ENCODE results near the gene HIF1A. TPM values are rescaled to one million over a fixed set of nuclear protein-coding genes. Genes with fewer than 3 reads are reported as not detected.

HIF1A gene
- total and polyA plus RNA-seq, 2 donors (not counting 3 experiments of a cell fraction or from before 2014, with no cell fraction given), result 58.3 to 179 TPM

- H4K20me1 ChIP-seq (replicated peaks; ENCODE audit: control insufficient read depth, extremely low read depth, insufficient read depth, low read length), result peaks cover 6% of the 10 kb centered on the region
- dilution Hi-C loops (cut with MboI; ENCODE audit: extremely low pct_ligation_motif_present, low sequenced_read_pairs), result no loop called here
Measured at GRCh38 chr14:61724133-61724532, 28.8 kb downstream of the HIF1A start.

More at GRCh38 chr14:61724133-61724532, 28.8 kb downstream of the HIF1A start:
- no TSS peak for BruUV-seq (replicated peaks)
- TF ChIP-seq MAX (IDR thresholded peaks at IDR 0.05; ENCODE audit: insufficient read depth, insufficient read length) (no peak), POLR2AphosphoS5 (IDR thresholded peaks at IDR 0.05; ENCODE audit: insufficient read depth, low read depth, low read length) (no peak), CTCF (IDR thresholded peaks at IDR 0.05; ENCODE audit: extremely low read depth in 1 of 2, insufficient read depth in 1 of 2, low read depth in 1 of 2, low read length in 2 of 2) (no peak), JUN (IDR thresholded peaks at IDR 0.05; ENCODE audit: borderline replicate concordance, insufficient read depth, insufficient read length, low read depth) (no peak), POLR2A (IDR thresholded peaks at IDR 0.05; ENCODE audit: low read depth, low read length) (no peak), GATA2 (IDR thresholded peaks at IDR 0.05; ENCODE audit: insufficient read depth, insufficient read length, low read depth, low read length) (no peak), FOS (IDR thresholded peaks at IDR 0.05; ENCODE audit: borderline replicate concordance, insufficient read depth, low read length) (no peak), EZH2 (IDR thresholded peaks at IDR 0.05; ENCODE audit: borderline replicate concordance, low read depth, low read length, severe bottlenecking) (no peak)
- Histone ChIP-seq H3K4me1 (ENCODE audit: control insufficient read depth, extremely low read depth, insufficient read depth, low read length) (peaks cover 13% of the 10 kb centered on the region), H3K79me2 (ENCODE audit: control insufficient read depth, insufficient read depth, low read length) (peaks cover 77% of the 10 kb centered on the region), H3K36me3 (ENCODE audit: control insufficient read depth in 2 of 2, extremely low read depth in 1 of 2, insufficient read depth in 2 of 2, low read length in 2 of 2) (peaks cover 17 to 56% of the 10 kb centered on the region in 2 experiments), H3K9ac (replicated peaks; ENCODE audit: extremely low read depth, insufficient read depth, low read length) (no peak overlapping the region), H2AFZ (ENCODE audit: low read depth, low read length) (no peak overlapping the region), H3K4me3 (replicated peaks in 1 of 3; ENCODE audit: insufficient read depth in 1 of 3, low read depth in 1 of 3, low read length in 3 of 3) (no peak overlapping the region), H3K27ac (ENCODE audit: insufficient read depth, low read depth, low read length) (no peak overlapping the region), H3K9me1 (replicated peaks; ENCODE audit: control insufficient read depth, extremely low read depth, insufficient read depth, low read length) (no peaks in the 10 kb centered on the region), H3K4me2 (ENCODE audit: insufficient read depth, low read length) (no peak overlapping the region), H3K9me3 (replicated peaks; ENCODE audit: control insufficient read depth, insufficient read depth, low read length) (no peaks in the 10 kb centered on the region), H3K27me3 (ENCODE audit: control insufficient read depth in 2 of 2, insufficient read depth in 2 of 2, low read length in 2 of 2) (no peaks in the 10 kb centered on the region)
- ChIA-PET CTCF (interaction anchor here (0.6 kb wide), 1 partner anchor 637 kb away, joined by 3 read pairs; no protein-coding TSS in a partner anchor), POLR2A (no interaction called here)
- no peak for DNase-seq (ENCODE audit: low read depth, low spot score)
- FAIRE-seq, result no peak
- intact Hi-C loops (cut with micrococcal nuclease), result no loop called here
